Head of caudate nucleus (tissue), 42 donors: Measurements from ENCODE around the gene HP1BP3.
"Not testable (repeated sequence)": the region's sequence is repeated elsewhere in the genome, so short reads cannot be mapped to it uniquely, and the experiment has no call there.

Experiments
- DNase-seq, 42 donors: peaks; one replicate each; pipeline versions ENCODE4 v3.0.0 to v3.0.0-alpha.2; 2020 to 2021; ENCODE audit warnings: mixed read lengths in 7 of 42
- intact Hi-C: fragments of 100-400 bp; cut with DNase I; formaldehyde crosslinking; loops from one replicate; pipeline ENCODE4 v1.15.0; 2022

The HP1BP3 gene

GRCh38 chr1:20719261-20719660 is 67.8 kb downstream of the HP1BP3 start:
- intact Hi-C loops = no loop called here
- peak in 2 of 42 donors; percentile 4 for DNase-seq

DNA sequence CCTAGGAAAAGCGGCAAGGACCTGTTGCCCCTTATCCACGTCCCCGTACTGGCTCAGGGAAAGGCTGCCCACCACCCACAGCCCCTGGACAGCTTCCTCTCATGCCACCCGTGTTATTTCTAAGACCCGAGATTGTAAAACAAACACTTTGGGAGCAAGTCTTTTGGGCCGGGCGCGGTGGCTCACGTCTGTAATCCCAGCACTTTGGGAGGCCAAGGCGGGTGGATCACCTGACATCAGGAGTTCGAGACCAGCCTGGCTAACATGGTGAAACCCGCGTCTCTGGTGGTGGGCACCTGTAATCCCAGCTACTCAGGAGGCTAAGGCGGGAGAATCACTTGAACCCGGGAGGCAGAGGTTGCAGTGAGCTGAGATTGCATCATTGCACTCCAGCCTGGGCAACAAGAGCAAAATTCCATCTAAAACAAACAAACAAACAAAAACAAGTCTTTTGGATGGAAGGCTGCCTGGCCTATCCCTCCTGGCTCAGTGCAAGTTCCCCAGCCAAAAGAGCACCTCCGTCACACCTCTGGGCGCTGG is 68.7 kb downstream of the HP1BP3 start:
- intact Hi-C loops = not testable (repeated sequence)
- peak in 1 of 42 donors; percentile 4 for DNase-seq

DNA sequence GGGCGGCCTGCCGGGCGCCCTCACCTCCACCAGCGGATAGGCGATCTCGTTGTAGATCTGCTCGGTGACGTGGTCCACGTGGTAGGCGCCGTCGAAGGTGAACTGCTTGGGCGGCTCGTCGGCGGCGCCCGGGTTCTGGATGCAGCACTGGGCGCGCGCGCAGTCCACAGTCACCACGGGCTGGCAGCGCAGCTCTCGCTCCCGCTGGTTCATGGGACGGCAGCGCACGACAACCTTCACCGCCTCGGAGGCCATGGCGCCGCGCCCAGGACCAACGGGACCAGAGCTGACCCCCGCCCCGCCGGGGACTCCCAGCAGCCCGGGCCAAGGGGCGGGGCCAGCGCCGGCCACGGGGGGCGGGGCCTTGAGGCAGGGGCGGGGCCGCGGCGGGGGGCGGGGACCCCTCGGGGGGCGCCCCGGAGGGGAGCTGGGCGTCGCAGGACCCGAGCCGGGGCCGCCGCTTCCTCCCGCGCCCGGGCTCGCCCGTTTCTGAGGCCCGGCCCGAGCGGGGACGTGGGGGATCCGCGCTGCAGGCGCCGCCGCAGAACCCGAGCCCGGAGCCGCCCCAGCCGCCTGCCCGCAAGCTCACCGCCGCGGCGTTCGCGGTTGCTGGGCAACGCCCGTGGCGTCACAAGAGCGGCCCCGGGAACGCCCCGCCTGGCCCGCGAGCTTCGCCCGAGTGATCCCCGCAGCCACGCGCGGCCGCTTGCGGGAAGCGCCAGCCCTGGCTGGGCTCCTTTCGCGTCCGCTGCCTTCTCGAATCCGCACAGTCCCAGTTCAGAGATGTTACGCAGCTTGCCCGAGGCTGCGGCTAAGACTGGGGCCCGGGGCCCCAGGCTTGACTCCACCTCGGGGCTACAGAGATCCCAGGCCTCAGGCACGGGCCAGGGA is 69.4 kb downstream of the HP1BP3 start, which contains the start of gene KIF17:
Gene KIF17, minus strand, starts transcription at position 556 of the 891 bp plus-strand sequence. Its CDS starts 301 bp downstream, at position 255.
- intact Hi-C loops = no loop called here
- DNase-seq = peak in 41 of 42 donors; percentile 59 to 91 (median 80)

- DNase-seq = no peak
- intact Hi-C loops = no loop called here
Observed at GRCh38 chr1:20716232-20716631, 70.9 kb downstream of the HP1BP3 start.

GRCh38 chr1:20715406-20715805 is 71.7 kb downstream of the HP1BP3 start:
- no peak for DNase-seq
- intact Hi-C loops = no loop called here

- DNase-seq = no peak
- intact Hi-C loops = no loop called here
Observed at GRCh38 chr1:20713440-20713839, 73.7 kb downstream of the HP1BP3 start.

DNA sequence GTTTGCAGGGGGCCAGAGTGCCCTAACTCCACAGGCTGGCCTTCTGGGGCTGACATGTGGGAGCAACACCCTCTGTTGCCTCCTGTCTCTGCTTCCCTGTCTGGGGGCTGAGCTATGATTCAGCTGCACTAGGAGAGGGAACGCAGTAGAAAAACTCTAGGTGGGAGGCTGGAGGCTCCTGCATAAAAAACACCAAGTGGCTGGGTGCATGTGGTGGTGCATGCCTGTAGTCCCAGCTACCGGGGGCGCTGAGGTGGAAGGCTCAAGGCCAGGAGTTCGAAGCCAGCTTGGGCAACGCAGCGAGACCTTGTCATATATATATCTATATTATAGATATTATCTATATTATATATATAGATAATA is 74.9 kb downstream of the HP1BP3 start:
- peak in 40 of 42 donors; percentile 35 to 93 (median 67) for DNase-seq
- intact Hi-C loops = no loop called here

GRCh38 chr1:20711285-20712214 is 75.6 kb downstream of the HP1BP3 start:
- peak; percentile 49 to 94 (median 80) for DNase-seq
- intact Hi-C loops = no loop called here

DNA sequence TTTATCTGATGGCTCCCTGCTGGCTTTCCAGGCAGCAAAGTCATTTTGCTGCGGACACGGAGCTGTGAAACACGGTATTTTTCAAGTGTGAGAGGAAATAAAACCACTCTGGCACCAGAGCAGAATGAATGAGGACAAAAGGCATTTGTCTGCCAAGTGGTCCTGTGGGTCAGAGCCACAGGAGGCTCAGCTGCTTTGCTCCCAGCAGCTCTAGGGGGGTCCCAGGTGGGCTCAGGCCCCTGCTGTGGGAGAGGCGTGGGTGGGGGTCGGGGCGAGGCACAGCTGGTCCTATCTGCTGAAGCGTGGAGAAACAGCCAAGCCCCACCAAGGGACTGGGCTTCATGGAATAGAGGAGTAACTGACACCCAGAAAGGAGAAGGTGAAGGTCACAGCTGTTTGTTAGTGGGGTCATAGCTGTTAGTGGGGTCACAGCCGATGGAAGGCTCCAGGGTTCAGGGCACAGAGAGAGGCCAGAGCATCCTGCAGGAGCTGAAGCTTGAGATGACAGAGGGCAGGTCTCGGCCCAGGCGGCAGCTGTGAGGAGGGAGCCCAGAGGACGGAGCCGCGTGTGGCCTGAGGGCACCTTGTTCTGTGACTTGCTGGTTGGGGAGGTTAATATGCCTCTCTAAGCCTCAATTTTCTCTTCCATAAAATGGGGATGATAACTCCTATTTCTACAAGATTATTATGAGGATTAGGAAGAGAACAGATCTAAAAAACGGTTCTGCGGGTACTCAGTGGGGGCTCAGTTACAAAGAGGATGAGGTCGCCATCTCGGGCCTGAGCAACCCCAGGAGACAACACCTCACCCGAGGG is 76.4 kb downstream of the HP1BP3 start:
- no peak for DNase-seq
- intact Hi-C loops = no loop called here

GRCh38 chr1:20709868-20710267 is 77.2 kb downstream of the HP1BP3 start:
- no peak for DNase-seq
- intact Hi-C loops = no loop called here

- DNase-seq = no peak
- intact Hi-C loops = no loop called here
Observed at GRCh38 chr1:20708891-20709290, 78.2 kb downstream of the HP1BP3 start.

GRCh38 chr1:20708057-20708456 is 79.0 kb downstream of the HP1BP3 start:
- intact Hi-C loops = no loop called here
- no peak for DNase-seq

GRCh38 chr1:20706841-20707240 is 80.3 kb downstream of the HP1BP3 start:
- DNase-seq = no peak
- intact Hi-C loops = no loop called here

DNA sequence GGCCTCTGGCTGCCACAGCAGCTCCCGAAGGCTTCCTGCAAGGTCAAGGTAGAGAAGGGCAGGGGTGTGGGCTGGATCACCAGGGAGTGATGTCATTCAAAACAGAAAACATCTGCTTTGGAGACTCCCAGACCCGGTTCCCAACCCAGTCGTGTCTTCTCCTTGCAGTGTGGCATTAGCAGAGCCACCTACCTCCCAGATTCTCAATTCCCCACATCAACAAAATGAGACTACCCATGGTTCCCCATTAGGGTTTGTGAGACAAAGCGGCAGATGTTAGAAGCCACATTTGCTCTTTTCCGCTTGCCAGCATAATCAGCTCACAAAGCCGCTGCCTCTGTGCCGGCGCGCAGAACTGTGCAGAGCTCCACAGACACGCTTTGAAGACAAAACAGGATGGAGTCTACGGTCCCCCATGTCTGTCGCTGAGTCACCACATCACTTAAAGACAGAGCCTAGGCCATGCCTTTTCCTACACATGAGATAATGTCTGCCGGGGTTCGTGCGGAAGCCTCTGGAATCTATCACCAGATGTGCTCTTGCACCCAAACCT is 81.8 kb downstream of the HP1BP3 start:
- intact Hi-C loops = no loop called here
- DNase-seq = peak in 8 of 42 donors; percentile 22 to 61 (median 48)

DNA sequence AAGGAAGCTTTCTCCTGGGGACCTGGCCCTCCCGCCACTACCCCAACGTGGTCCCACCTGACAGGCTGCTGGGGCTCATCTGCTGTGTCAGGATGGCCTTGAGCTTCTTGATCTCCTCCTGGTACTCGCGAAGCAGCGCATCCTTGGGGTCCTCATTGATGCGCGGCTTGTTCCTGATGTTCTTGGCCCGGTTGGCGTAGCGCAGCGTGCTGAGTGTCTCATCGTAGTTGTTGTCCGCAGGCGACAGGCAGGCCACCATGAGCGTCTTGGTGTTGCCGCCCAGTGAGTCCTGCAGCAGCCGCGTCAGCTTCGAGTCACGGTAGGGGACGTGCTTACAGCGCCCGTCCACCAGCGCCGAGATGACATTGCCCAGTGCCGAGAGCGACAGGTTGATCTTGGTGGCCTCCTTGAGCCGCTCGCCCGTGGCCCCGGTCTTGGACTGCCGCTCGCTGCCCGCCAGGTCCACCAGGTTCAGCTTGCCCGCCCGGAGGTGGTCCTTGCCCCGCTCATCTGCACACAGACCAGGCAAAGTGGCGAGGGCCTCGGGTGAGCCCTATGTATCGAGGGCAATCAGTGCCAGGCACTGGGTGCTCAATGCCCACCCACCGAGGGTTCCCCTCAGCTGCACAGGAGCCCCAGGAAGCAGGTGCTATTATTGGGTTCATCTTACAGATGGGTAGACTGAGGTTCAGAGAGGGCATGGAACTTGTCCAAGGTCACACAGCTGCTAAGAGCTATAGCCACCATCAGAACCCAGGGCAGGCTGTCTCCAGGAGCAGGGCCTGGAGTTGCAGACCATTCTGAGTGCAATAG is 82.5 kb downstream of the HP1BP3 start:
- intact Hi-C loops = no loop called here
- DNase-seq = no peak

DNA sequence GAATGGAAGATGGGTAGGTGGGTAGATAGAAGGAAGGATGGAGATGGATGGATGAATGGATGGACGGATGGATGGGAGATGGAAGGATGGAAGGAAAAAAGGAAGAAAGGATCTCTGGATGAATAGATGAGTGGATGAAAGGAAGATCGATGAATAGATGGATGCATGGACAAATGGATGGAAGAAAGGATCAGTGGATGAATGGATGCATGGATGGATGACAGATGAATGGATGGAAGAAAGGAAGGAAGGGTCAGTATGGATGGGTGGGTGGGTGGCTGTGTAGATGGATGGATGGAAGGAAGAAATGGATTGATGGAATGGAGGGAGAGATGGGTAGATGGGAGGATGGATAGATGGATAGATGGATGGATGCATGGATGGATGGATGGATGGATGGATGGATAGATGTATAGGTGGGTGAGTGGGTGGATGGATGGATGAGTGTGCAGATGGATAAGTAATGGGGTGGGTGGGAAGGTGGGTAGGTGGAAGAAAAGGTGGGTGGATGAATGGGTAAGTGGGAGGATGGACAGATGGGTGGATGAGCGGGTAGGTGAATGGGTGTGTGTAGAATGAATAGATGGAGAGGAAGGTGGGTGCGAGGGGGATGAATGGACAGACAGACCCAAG is 83.9 kb downstream of the HP1BP3 start:
- intact Hi-C loops = no loop called here
- DNase-seq = no peak

GRCh38 chr1:20702416-20702815 is 84.7 kb downstream of the HP1BP3 start:
- intact Hi-C loops = no loop called here
- no peak for DNase-seq
